NCI-H2171 (cell line): ENCODE data around the gene PARVA.
"Not testable (repeated sequence)": the region's sequence is repeated elsewhere in the genome, so short reads cannot be mapped to it uniquely, and the experiment has no call there.

Experiments
- DNase-seq: peaks from one replicate; lab custom pipeline; 2025; lab: John Stamatoyannopoulos, UW

PARVA gene

DNA sequence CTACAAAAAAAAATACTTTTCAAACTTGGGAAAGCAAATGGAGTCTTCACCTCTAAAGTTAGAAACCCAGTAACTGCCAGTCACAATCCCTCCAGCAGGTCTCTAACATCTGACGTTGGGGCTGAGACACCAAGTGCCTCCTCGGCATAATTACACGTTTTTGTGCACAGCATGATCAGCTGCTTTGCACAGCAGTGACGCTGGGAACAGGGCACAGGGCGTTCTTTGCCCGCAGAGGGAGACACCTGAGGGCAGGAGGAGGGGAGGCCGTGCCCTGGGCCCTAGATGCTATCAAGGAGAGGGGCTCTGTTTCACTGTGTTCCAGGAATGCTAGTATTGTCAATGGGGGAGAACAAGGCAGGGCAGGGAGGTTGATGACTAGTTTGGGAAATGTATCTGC is 120.1 kb downstream of the PARVA start:
- no peak for DNase-seq

- no peak for DNase-seq
These were observed 121.7 kb downstream of the PARVA start for GRCh38 chr11:12499071-12499470.

DNA sequence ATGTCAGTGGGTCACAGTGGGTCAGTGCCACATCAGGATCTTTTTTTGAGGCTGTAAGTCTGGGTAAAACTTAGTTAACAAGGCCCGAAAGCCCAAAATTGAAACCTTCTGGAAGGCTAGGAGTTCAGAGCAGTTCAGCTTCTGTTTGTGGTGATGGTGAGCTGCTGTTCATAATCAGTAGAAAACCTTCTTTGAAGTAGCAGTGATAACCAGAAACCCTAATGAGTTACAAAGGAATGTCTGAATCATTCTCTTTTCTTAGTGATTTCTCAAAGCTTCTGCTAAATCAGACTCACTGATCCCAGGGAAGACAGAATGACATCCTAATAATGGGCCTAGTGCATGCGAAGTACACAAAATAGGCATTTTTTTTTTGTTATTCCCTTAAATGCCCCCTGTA is 124.7 kb downstream of the PARVA start:
- no peak for DNase-seq

GRCh38 chr11:12503039-12503484 is 125.7 kb downstream of the PARVA start:
- DNase-seq = no peak

- no peak for DNase-seq
These were observed 126.5 kb downstream of the PARVA start for GRCh38 chr11:12503886-12504285.

DNA sequence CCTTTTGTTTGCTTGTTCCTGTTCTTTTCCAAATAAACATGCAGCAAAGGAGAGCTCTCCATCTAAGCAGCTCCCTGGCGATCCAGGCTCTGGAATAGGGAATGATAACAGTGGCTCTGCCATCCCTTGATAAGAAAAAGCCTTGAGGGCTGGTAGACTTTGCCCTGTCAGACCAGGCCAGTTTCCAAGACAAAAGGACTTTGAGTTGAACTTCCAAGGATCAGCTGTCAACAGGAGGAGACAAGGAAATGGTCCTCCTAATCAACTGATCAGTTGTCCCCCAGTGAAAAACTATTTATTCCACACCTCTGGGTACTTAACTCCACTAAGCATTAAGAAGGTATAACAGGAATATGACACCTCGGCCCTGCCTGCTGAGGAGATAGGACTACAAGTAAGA is 127.8 kb downstream of the PARVA start:
- DNase-seq = no peak

DNA sequence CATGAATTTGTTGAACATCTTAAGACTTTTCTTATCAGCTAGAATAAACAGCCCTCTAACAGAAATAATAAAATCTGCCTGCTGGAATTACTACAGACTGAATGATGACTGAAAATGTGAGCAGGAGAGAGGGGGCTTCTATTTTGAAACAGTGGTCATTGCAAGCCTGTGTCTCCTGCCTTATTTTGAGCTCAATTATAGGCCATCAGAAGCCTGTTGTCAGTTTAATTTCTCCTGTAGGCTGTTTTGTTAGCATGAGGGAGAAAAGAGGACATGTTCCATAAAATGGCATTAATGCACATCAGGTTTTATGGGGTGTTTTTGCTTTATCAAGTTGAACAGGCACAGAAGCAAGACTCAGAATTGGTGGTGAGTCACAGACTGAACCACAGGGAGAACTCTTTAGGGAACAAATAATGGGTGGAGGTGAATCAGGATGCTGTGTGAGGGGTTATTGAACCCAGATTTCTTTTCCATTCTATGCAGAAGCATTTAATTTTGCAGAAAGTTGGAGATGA is 129.1 kb downstream of the PARVA start:
- no peak for DNase-seq

GRCh38 chr11:12507391-12507790 is 130.0 kb downstream of the PARVA start:
- no peak for DNase-seq

DNA sequence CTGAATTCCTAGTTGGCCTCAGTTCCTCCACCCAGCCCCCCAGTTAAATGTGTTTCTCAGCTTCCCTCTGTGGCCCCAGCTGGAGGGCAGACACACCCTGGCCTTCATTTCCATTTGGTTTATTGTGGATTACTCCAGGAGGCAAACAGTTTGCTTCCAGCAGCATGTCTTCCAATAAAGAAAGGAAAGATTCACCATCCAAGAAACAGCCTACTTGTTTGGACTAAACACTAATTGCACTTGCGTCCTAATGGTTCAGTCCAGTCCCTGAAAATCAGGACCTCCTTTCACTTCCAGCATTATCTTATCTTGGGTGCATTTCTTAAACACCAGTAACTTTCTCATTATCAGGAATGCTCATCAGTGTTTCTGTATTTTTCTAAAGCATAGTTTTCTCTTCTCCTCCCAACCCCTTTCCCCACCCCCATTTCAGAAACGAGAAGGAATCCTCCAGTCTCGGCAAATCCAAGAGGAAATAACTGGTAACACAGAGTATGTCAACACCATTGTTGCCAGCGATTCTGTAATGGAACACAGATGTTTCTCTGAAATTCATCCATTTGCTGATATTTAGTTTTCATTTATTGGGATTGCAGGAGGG is 130.9 kb downstream of the PARVA start:
- no peak for DNase-seq

GRCh38 chr11:12509371-12509770 is 132.0 kb downstream of the PARVA start:
- no peak for DNase-seq

GRCh38 chr11:12512132-12512531 is 134.8 kb downstream of the PARVA start:
- no peak for DNase-seq

GRCh38 chr11:12512826-12513395 is 135.5 kb downstream of the PARVA start:
- no peak for DNase-seq

DNA sequence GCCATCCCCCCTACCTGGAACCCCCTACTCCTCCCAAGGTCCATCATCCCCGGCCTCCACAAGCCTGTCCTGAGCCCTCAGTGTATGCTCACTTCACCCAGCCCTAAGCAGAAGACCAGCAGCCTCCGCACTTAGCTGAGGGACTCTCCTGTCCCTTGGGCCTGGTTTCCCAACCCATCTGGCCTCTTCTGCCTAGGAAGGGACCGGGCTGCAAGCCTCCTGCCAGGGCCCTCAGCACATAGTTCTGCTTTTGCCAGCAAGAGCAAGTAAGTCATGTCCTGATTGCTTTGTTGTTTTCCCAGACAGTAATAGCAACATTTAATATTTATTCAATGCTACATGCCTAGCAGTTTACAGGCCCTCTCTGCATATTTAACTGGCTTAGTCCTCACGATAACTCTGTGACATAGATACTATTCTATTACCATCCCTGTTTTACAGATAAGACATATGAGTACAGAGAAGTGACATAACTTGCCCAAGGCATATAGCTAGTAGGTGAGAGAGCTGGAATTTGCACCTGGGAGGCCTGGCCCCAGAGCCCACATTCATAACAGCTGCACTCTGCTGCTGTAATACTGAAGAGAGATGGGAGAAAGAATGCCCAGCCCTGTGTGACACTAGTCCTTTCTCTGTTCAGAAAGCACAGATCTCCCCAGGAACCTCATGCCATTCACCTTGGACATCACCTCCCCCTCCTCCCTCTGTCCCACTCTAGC is 139.2 kb downstream of the PARVA start:
- DNase-seq = no peak

DNA sequence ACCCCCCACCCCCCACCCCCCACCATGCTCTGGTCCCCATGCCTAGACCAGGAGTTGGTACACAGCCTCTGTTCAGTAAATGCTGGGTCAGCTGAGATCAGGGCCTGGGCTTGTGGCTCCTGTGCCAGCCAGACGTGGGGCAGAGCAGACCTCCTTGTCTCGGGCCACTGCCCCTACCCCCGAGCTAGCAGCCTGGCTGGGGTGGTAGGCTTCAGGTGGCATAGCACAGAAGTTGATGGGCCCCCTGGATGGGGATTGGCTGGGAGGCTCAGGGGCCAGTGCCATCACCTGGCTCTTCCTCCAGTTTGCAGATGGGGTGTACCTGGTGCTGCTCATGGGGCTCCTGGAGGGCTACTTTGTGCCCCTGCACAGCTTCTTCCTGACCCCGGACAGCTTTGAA is 139.9 kb downstream of the PARVA start:
- DNase-seq = no peak

GRCh38 chr11:12517741-12518140 is 140.4 kb downstream of the PARVA start:
- no peak for DNase-seq

DNA sequence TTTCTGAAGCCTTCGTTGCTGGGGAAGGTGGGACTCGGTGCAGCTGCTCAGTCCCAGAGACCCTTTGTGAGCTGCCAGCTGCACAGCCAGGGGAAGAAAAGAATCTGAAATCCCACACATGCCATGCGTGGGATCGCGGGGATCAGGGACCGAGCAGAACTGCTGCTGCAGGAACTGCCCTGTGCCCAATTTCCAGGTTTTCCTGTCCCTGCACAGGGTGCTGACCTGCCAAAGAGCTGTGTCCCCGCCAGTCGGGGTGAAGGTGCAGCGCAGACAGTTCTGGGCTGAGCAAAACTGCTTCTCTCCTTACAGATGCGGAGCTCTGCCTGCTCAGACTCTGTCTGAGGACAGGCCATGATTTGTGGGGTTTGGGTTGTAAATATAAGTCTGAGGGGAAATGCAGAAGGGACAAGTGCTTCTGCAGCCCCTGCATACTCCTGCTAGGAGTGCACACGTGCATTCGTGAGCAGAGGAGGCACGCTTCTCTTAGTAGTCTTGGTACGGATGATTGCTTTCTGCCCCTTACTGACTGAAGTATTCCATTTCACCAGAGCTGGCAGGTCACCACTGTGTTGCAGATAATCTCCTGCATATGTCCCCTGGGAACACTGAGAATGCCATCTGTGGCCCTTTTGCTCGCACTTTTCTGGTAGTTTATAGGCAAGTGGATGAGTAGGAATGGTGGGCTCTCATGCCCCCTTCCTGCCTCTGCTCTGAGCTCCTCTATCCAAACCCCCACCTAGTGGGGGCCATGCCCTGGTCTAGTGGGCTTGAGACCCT is 141.4 kb downstream of the PARVA start:
- DNase-seq = peak; percentile 60

GRCh38 chr11:12520054-12520453 is 142.7 kb downstream of the PARVA start:
- no peak for DNase-seq

DNA sequence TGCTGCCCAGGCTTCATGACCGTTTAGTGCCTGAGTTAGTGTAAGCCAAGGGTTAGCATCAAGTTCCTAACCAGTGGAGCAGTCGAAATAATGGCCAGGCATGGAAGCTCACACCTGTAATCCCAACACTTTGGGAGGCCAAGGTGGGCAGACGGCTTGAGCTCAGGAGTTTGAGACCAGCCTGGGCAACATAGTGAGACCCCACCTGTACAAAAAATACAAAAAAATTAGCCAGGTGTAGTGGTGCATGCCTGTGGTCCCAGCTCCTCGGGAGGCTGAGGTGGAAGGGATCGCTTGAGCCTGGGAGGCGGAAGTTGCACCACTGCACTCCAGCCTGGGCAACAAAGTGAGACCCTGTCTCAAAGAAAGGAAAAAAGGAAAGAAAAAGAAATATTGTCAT is 143.2 kb downstream of the PARVA start:
- DNase-seq = not testable (repeated sequence)

DNA sequence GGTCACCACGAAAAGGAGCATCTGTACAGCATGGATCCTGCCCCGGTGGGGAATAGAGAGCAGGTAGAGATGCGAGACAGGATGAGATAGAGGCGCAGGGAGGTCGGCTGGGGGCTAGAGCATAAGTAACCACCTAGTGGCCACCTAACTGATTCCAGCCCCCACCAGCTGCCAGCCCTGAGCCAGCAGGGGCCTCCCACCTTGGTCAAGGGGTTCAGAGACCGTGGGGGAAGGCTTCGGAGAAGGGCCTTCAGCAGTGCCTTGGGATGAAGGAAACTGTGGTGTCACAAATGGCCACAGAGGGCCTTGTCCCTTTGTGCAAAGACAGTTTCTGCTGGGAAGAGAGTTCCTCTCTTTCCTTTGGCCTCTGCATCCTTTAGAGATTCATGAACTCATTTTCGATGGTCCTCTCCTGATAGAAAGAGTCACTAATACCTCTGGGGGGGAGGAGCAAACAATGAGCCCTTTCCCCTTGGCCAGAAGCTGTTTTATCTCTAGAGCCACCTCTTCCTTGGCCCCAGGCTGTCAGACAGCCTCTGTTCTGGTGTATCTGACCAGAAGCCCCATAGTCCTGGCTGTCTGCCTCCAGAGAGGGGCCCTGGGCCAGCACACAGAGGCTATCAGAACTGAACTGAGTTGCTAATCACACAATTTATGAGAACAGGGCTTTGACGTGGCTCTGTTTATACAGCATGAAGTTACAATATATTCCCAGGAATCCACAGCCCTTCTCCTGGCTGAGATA is 146.0 kb downstream of the PARVA start:
- DNase-seq = no peak

DNA sequence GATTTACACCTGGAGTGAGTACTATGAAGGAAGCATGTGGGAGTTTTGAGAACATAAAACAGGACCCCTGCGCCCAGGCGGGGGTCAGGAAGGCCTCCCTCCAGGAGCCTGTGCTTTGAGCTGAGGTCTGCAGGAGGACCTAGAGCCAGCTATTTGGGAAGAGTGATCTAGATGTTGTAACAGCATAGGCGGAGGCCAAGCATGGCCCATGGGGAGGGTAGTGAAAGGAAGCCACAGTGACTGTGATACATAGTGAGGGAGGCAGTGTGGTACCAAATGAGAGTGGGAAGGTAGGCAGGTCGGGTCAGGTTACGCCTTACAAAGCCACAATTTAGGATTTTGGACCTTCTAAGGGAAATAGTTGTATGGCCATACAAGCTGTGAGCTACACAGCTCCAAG is 147.5 kb downstream of the PARVA start:
- no peak for DNase-seq

GRCh38 chr11:12525466-12526055 is 148.2 kb downstream of the PARVA start:
- DNase-seq = no peak
